ENCODE measurements around the gene USE1.

- TF ChIP-seq POLR2A (IDR thresholded peaks at IDR 0.05) = no peak
- no peak for TF ChIP-seq CTCF (IDR thresholded peaks at IDR 0.05)
Observed at GRCh38 chr19:17183858-17184321, 31.3 kb upstream of the USE1 start.
